HG03342 (cell line): ENCODE measurements around the gene SHISA9.

Experiments
- ATAC-seq: cut with Tn5 transposase; IDR thresholded peaks from one replicate; pipeline ENCODE4 v1.9.1; 2021; ENCODE audit warnings: mild to moderate bottlenecking, moderate library complexity; ENCODE audit not compliant: unreplicated experiment

Gene SHISA9

GRCh38 chr16:12942861-12943260, 41.5 kb downstream of the SHISA9 start:
- ATAC-seq = no peak

GRCh38 chr16:12944300-12944699, 42.9 kb downstream of the SHISA9 start:
- ATAC-seq = no peak

- ATAC-seq = no peak
Observed at GRCh38 chr16:12951392-12951791, 50.0 kb downstream of the SHISA9 start.

GRCh38 chr16:12951976-12952375, 50.6 kb downstream of the SHISA9 start:
- no peak for ATAC-seq

- ATAC-seq = no peak
Observed at GRCh38 chr16:12958366-12958765, 57.0 kb downstream of the SHISA9 start.

- no peak for ATAC-seq
Observed at GRCh38 chr16:12959072-12959471, 57.7 kb downstream of the SHISA9 start.

GRCh38 chr16:12961626-12962025, 60.2 kb downstream of the SHISA9 start:
- ATAC-seq = no peak

- ATAC-seq = no peak
Observed at GRCh38 chr16:12964461-12964860, 63.1 kb downstream of the SHISA9 start.

- ATAC-seq = no peak
Observed at GRCh38 chr16:12965274-12965804, 63.9 kb downstream of the SHISA9 start.

GRCh38 chr16:12971241-12971640, 69.8 kb downstream of the SHISA9 start:
- no peak for ATAC-seq

- no peak for ATAC-seq
Observed at GRCh38 chr16:12972246-12972645, 70.8 kb downstream of the SHISA9 start.

GRCh38 chr16:12975766-12976165, 74.4 kb downstream of the SHISA9 start:
- no peak for ATAC-seq

GRCh38 chr16:12976496-12976895, 75.1 kb downstream of the SHISA9 start:
- ATAC-seq = no peak

- no peak for ATAC-seq
Observed at GRCh38 chr16:12976936-12977335, 75.5 kb downstream of the SHISA9 start.

GRCh38 chr16:12985516-12985915, 84.1 kb downstream of the SHISA9 start:
- no peak for ATAC-seq

GRCh38 chr16:12988071-12988470, 86.7 kb downstream of the SHISA9 start:
- no peak for ATAC-seq

- no peak for ATAC-seq
Observed at GRCh38 chr16:12992066-12992465, 90.7 kb downstream of the SHISA9 start.

GRCh38 chr16:12994402-12994801, 93.0 kb downstream of the SHISA9 start:
- ATAC-seq = no peak

- no peak for ATAC-seq
Observed at GRCh38 chr16:12995721-12996372, 94.4 kb downstream of the SHISA9 start.

GRCh38 chr16:12998361-12999085, 97.1 kb downstream of the SHISA9 start:
- no peak for ATAC-seq

- no peak for ATAC-seq
Observed at GRCh38 chr16:12999368-12999767, 98.0 kb downstream of the SHISA9 start.

GRCh38 chr16:13005721-13006247, 104.4 kb downstream of the SHISA9 start:
- ATAC-seq = no peak
